WERI-Rb-1 (cell line): ENCODE data around the gene ZFAND4.

Source experiments
- DNase-seq: peaks from one replicate; pipeline ENCODE4 v3.0.0-alpha.2; 2020
- H3K27ac ChIP-seq: fragments of 250-450 bp; sonication (Bioruptor Pico); 2 replicates; pipeline ENCODE4 v1.5.1; 2020; ENCODE audit warnings: mild to moderate bottlenecking, moderate library complexity
- H3K27me3 ChIP-seq: fragments of 250-450 bp; sonication (Bioruptor Pico); 2 replicates; pipeline ENCODE4 v1.5.1; 2021; ENCODE audit warnings: mild to moderate bottlenecking, low read depth, moderate library complexity; ENCODE audit not compliant: insufficient read depth, severe bottlenecking
- H3K36me3 ChIP-seq: fragments of 250-450 bp; sonication (Bioruptor Pico); 2 replicates; pipeline ENCODE4 v1.5.1; 2020; ENCODE audit warnings: mild to moderate bottlenecking, moderate library complexity
- H3K4me3 ChIP-seq: 2 replicates; pipeline ENCODE4 v1.5.1; 2011; ENCODE audit warnings: low read depth, mild to moderate bottlenecking, control low read depth, low read length
- H3K9me3 ChIP-seq: fragments of 250-450 bp; sonication (Bioruptor Pico); 2 replicates; pipeline ENCODE4 v1.5.1; 2021; ENCODE audit warnings: mild to moderate bottlenecking, moderate library complexity; ENCODE audit not compliant: severe bottlenecking
- TF ChIP-seq, protein P1 (sequence below): IDR thresholded peaks from 2 replicates; pipeline ENCODE4 v1.5.1; 2011; ENCODE audit warnings: low read depth, mild to moderate bottlenecking, control low read depth, inconsistent platforms, low read length

Gene ZFAND4

DNA sequence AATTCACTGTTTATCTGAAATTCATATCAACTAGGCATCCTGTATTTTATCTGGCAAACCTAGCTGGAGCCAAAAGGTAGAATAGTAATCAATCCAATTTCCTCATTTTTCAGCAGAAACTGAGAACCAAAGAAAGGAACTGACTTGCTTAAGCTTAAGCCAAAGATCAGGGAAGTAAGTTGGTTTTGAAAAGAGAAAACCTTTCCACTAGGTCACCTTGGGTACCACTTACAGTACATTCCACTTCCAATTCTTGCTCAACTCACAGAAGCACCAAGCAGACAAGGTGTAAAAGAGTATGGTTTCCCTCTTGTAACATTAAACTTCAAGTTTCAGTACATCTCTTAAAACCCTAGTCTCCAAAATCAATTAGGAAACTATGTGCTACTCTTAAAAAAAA is 79.6 kb downstream of the ZFAND4 start:
- Histone ChIP-seq H3K4me3 (no peak overlapping the region), H3K27ac (no peak overlapping the region), H3K36me3 (peaks cover 7% of the 10 kb centered on the region; the same call in 1 of the 2 replicates), H3K9me3 (peaks cover 4% of the 10 kb centered on the region), H3K27me3 (no peaks in the 10 kb centered on the region)
- no peak for DNase-seq
- TF ChIP-seq, protein P1, sequence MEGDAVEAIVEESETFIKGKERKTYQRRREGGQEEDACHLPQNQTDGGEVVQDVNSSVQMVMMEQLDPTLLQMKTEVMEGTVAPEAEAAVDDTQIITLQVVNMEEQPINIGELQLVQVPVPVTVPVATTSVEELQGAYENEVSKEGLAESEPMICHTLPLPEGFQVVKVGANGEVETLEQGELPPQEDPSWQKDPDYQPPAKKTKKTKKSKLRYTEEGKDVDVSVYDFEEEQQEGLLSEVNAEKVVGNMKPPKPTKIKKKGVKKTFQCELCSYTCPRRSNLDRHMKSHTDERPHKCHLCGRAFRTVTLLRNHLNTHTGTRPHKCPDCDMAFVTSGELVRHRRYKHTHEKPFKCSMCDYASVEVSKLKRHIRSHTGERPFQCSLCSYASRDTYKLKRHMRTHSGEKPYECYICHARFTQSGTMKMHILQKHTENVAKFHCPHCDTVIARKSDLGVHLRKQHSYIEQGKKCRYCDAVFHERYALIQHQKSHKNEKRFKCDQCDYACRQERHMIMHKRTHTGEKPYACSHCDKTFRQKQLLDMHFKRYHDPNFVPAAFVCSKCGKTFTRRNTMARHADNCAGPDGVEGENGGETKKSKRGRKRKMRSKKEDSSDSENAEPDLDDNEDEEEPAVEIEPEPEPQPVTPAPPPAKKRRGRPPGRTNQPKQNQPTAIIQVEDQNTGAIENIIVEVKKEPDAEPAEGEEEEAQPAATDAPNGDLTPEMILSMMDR: no peak

DNA sequence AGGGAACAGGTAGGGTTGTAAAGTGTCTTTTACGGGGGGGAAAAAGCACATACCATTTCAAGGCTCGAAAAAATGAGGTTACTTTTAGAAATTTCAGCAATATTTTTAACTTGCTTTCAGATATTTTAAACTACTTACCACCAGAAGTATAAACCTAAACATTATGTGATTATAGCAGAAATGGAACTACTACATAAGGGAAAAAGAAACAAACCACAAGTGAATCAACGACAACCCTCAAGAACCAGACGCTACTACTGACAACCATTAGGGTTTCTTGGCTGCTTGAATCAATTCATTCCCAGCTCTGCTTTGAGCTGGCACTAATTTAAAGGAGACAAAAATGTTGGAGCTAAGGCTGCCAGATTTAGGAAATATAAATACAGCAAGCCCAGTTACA is 80.1 kb downstream of the ZFAND4 start:
- TF ChIP-seq, protein P1: no peak
- DNase-seq: no peak
- H3K27ac ChIP-seq: no peak overlapping the region
- H3K36me3 ChIP-seq: peaks cover 7% of the 10 kb centered on the region; the same call in 1 of the 2 replicates
- peaks cover 4% of the 10 kb centered on the region for H3K9me3 ChIP-seq
- H3K27me3 ChIP-seq: no peaks in the 10 kb centered on the region
- H3K4me3 ChIP-seq: no peak overlapping the region

DNA sequence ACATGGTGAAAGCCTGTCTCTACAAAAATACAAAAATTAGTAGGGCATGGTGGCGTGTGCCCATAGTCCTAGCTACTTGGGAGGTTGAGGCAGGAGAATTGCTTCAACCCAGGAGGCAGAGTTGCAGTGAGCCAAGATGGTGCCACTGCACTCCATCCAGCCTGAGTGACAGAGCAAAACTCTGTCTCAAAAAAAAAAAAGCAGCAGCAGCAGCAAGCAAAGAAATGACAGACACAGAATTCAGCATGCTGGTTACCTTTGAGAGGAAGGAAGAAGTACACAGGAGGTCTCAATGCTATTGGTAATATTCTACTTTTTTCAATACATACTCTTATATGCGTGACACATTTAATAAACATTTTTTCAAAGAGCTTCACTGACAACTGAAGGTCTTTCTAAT is 81.3 kb downstream of the ZFAND4 start:
- Histone ChIP-seq H3K36me3 (peaks cover 7% of the 10 kb centered on the region; the same call in 1 of the 2 replicates), H3K9me3 (peaks cover 4% of the 10 kb centered on the region), H3K27me3 (no peaks in the 10 kb centered on the region), H3K4me3 (no peak overlapping the region), H3K27ac (peak overlapping the region; percentile 66)
- DNase-seq: no peak
- TF ChIP-seq, protein P1: no peak

DNA sequence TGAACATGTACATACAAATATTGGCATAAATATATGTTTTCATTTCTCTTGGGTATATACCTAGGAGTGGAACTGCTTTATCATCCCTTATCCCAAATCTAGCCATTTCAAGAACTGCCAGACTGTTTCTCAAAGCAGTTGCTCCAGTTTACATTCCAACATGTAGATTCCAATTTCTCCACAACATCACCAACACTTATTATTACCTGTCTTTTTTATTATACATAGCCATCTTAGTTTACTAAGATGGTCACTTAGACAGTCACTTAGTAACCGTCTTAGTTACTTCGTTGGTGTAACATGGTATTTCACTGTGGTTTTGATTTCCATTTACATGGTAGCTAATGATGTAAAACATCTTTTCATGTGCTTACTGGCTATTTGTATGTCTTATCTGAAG is 82.7 kb downstream of the ZFAND4 start:
- Histone ChIP-seq H3K9me3 (peaks cover 4% of the 10 kb centered on the region), H3K27ac (no peak overlapping the region), H3K27me3 (no peaks in the 10 kb centered on the region), H3K36me3 (peaks cover 7% of the 10 kb centered on the region; the same call in 1 of the 2 replicates), H3K4me3 (no peak overlapping the region)
- TF ChIP-seq, protein P1: no peak
- no peak for DNase-seq

DNA sequence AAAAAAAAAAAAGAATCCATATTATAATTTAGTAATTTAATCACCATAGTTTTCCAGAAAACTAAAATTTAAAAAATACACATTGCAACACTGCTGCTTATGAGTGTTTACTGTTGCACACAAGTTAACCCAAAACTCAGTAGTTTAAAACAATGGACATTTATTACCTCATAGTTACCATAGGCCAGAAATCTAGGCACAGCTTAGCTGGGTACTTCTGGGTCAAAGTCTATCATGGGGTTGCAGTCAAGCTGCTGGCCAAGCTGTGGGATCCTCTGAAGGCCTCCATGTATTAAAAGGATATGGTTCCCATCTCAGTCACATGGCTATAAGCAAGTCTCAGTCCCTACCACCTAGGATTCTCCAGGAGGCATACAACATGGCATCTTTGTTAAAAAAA is 83.6 kb downstream of the ZFAND4 start:
- Histone ChIP-seq H3K9me3 (peaks cover 4% of the 10 kb centered on the region), H3K27ac (no peak overlapping the region), H3K27me3 (no peaks in the 10 kb centered on the region), H3K36me3 (peaks cover 7% of the 10 kb centered on the region; the same call in 1 of the 2 replicates), H3K4me3 (no peak overlapping the region)
- no peak for DNase-seq
- TF ChIP-seq, protein P1: no peak
